GM12878 (cell line): ENCODE measurements around the gene ZNF425. TPM values are rescaled to one million over a fixed set of nuclear protein-coding genes. Genes with fewer than 3 reads are reported as not detected.

ENCODE experiments used
- ATAC-seq: fragments of 200-7000 bp; cut with Tn5 transposase; 3 replicates; pipeline ENCODE4 v1.9.1; 2020; ENCODE audit warnings: mild to moderate bottlenecking, moderate library complexity
- BruUV-seq: library from RNA; stranded (reverse); fragments of 400-500 nt; replicated peaks from 2 replicates; lab custom pipeline; 2021; lab: Mats Ljungman, UMichigan
- CTCF ChIA-PET: fragments of 300-600 bp; sonication (Branson Sonifier 250); formaldehyde crosslinking; extraction: SDS; loops from one replicate; lab custom pipeline; 2021; ENCODE audit warnings: inconsistent platforms; lab: Yijun Ruan, JAX
- POLR2A ChIA-PET: fragments of 350-600 bp; formaldehyde crosslinking; extraction: SDS; loops from one replicate; lab custom pipeline; 2021; ENCODE audit warnings: inconsistent platforms; lab: Charles Lee
- RAD21 ChIA-PET: fragments of 300-600 bp; sonication (Branson Sonifier 250); formaldehyde crosslinking; loops from one replicate; lab custom pipeline; 2023; ENCODE audit warnings: antibody characterized with exemption; ENCODE audit not compliant: unreplicated experiment; lab: Charles Lee
- SMC1A ChIA-PET: fragments of 300-600 bp; sonication (Branson Sonifier 250); formaldehyde crosslinking; loops from one replicate; lab custom pipeline; 2023; ENCODE audit not compliant: unreplicated experiment, uncharacterized antibody; lab: Charles Lee
- DNase-seq: peaks from one replicate; pipeline ENCODE4 v3.0.0-alpha.2; 2011; ENCODE audit warnings: low read depth, low spot score
- FAIRE-seq: peaks from 3 replicates; lab custom pipeline; 2011; peaks lifted over from hg19 to GRCh38; lab: Jason Lieb, UNC
- H2AFZ ChIP-seq: 2 replicates; pipeline ENCODE4 v1.6.0; 2011; ENCODE audit warnings: low read depth, low read length, control low read depth; ENCODE audit not compliant: control insufficient read depth
- H3K27ac ChIP-seq: 2 replicates; pipeline ENCODE4 v1.5.1; 2011; ENCODE audit warnings: control low read depth; ENCODE audit not compliant: control insufficient read depth, insufficient read depth
- H3K27me3 ChIP-seq, 2 experiments: replicated peaks in 1 of 2; 2 replicates each; pipeline versions ENCODE4 v1.6.0 to v1.6.1; 2011; ENCODE audit warnings: low read length in 1 of 2; ENCODE audit not compliant: control insufficient read depth in 2 of 2, insufficient read depth in 2 of 2
- H3K36me3 ChIP-seq, 2 experiments: 2 replicates each; pipeline ENCODE4 v1.5.1; 2011; ENCODE audit warnings: low read length in 1 of 2; ENCODE audit not compliant: control insufficient read depth in 2 of 2, insufficient read depth in 2 of 2
- H3K4me1 ChIP-seq: 2 replicates; pipeline ENCODE4 v1.6.1; 2011; ENCODE audit warnings: mild to moderate bottlenecking, low read length, moderate library complexity, mixed read lengths; ENCODE audit not compliant: control insufficient read depth, insufficient read depth
- H3K4me2 ChIP-seq: 2 replicates; pipeline ENCODE4 v1.6.0; 2011; ENCODE audit warnings: control low read depth; ENCODE audit not compliant: control insufficient read depth, insufficient read depth
- H3K4me3 ChIP-seq: fragments of 200-600 bp; sonication (generic); 2 replicates; pipeline ENCODE4 v1.5.1; 2016
- H3K79me2 ChIP-seq: 2 replicates; pipeline ENCODE4 v1.6.0; 2011; ENCODE audit warnings: low read length; ENCODE audit not compliant: control insufficient read depth, insufficient read depth
- H3K9ac ChIP-seq: 2 replicates; pipeline ENCODE4 v1.8.0; 2011; ENCODE audit warnings: low read length, control low read depth, mixed read lengths; ENCODE audit not compliant: control insufficient read depth, insufficient read depth
- H3K9me3 ChIP-seq: replicated peaks from 3 replicates; pipeline ENCODE4 v1.5.1; 2011; ENCODE audit warnings: mild to moderate bottlenecking, low read length; ENCODE audit not compliant: control insufficient read depth, insufficient read depth
- H4K20me1 ChIP-seq: 2 replicates; pipeline ENCODE4 v1.6.0; 2011; ENCODE audit not compliant: control insufficient read depth, insufficient read depth
- POLR2A ChIP-seq: IDR thresholded peaks from 2 replicates; pipeline ENCODE4 v1.6.1; 2011; ENCODE audit warnings: low read depth, mild to moderate bottlenecking, low read length
- WGBS: methylation state at CpG from one replicate; pipeline ENCODE4 v1.1.6; 2016; ENCODE audit warnings: low lambda C conversion rate; ENCODE audit not compliant: insufficient replicate concordance, insufficient coverage; ENCODE audit errors: missing lambda C conversion rate; 5-methylcytosine and 5-hydroxymethylcytosine counted together
- in situ Hi-C: fragments of 300-500 bp; cut with MboI; formaldehyde crosslinking; loops from 9 replicates; pipeline ENCODE4 v1.14.3; 2018; ENCODE audit warnings: mixed read lengths
- intact Hi-C: fragments of 100-400 bp; cut with micrococcal nuclease; formaldehyde crosslinking; loops from one replicate; pipeline ENCODE4 v1.14.2; 2022; ENCODE audit not compliant: unreplicated experiment
- polyA plus RNA-seq, 11 experiments: library from polyadenylated mRNA; depleted of rRNA in 4 of 11; unstranded in 6 of 11; stranded (reverse) in 5 of 11; fragments of >200 nt; fragmentation: Nextera tagmentation in 4 of 11; fragmentation: Illumina TruSeq in 1 of 11; extraction: Ambion mirVana in 4 of 11; extraction: Trizol in 1 of 11; gene quantifications; 1 replicate in 1 of 11; 2 replicates in 10 of 11; pipeline versions ENCODE4 v1.2.1 to v1.2.3, GENCODE V29; 2011 to 2016; ENCODE audit warnings: inconsistent platforms in 2 of 11, missing spikeins in 2 of 11, low read depth in 1 of 11
- total RNA-seq, 4 experiments: library from RNA; depleted of rRNA in 3 of 4; stranded (reverse); fragments of >200 nt in 3 of 4; fragmentation: Illumina TruSeq in 1 of 4; extraction: Trizol in 1 of 4; gene quantifications; 2 replicates each; pipeline versions ENCODE4 v1.2.1 to v1.2.3, GENCODE V29; 2013 to 2021
- TF ChIP-seq, protein P1 (sequence below): fragments of 450-650 bp; IDR thresholded peaks from 2 replicates; pipeline ENCODE4 v1.6.1; 2017; ENCODE audit warnings: mild to moderate bottlenecking, moderate library complexity

ZNF425 gene
- total and polyA plus RNA-seq, 10 of the 15 experiments (the other 5 are each of a cell fraction or from before 2014, with no cell fraction given) = 0.19 to 1.8 (median 0.91) TPM

GRCh38 chr7:149145031-149145845 lies 19.1 kb upstream of the ZNF425 start:
- WGBS = 34% methylated on average over 8 of the region's 8 CpGs
- SMC1A ChIA-PET = interaction anchor here (1.3 kb wide), 1 partner anchor 19 kb away, joined by 4 read pairs; the partner anchor contains the start of gene ZNF425
- peak overlapping the region; percentile 58 for H2AFZ ChIP-seq
- no peaks in the 10 kb centered on the region for H3K9me3 ChIP-seq
- H3K4me2 ChIP-seq = peak overlapping the region; percentile 56
- DNase-seq = no peak
- CTCF ChIA-PET = interaction anchor here (1.3 to 3.4 kb wide), 3 partner anchors 9 to 19 kb away, joined by 6 to 37 read pairs (median 6); partner anchors contain the start of gene ZNF425
- POLR2A ChIA-PET = interaction anchor here (1.3 to 3.0 kb wide), 4 partner anchors 14 to 116 kb away, joined by 4 to 31 read pairs (median 15); partner anchors contain the start of genes ZNF282, ZNF425 and ZNF783
- BruUV-seq = TSS peak; percentile 55
- H3K79me2 ChIP-seq = peaks cover 46% of the 10 kb centered on the region
- intact Hi-C loops = loop anchor here (5.0 to 10.0 kb wide), 3 partner anchors 92 to 477 kb away; partner anchors contain the start of gene ZNF212
- H4K20me1 ChIP-seq = no peaks in the 10 kb centered on the region
- in situ Hi-C loops = no loop called here
- peaks cover 5% of the 10 kb centered on the region for H3K4me1 ChIP-seq
- peak overlapping the region; percentile 82; the same call in 1 of the 2 replicates for H3K9ac ChIP-seq
- TF ChIP-seq POLR2A = no peak
- TF ChIP-seq, protein P1, sequence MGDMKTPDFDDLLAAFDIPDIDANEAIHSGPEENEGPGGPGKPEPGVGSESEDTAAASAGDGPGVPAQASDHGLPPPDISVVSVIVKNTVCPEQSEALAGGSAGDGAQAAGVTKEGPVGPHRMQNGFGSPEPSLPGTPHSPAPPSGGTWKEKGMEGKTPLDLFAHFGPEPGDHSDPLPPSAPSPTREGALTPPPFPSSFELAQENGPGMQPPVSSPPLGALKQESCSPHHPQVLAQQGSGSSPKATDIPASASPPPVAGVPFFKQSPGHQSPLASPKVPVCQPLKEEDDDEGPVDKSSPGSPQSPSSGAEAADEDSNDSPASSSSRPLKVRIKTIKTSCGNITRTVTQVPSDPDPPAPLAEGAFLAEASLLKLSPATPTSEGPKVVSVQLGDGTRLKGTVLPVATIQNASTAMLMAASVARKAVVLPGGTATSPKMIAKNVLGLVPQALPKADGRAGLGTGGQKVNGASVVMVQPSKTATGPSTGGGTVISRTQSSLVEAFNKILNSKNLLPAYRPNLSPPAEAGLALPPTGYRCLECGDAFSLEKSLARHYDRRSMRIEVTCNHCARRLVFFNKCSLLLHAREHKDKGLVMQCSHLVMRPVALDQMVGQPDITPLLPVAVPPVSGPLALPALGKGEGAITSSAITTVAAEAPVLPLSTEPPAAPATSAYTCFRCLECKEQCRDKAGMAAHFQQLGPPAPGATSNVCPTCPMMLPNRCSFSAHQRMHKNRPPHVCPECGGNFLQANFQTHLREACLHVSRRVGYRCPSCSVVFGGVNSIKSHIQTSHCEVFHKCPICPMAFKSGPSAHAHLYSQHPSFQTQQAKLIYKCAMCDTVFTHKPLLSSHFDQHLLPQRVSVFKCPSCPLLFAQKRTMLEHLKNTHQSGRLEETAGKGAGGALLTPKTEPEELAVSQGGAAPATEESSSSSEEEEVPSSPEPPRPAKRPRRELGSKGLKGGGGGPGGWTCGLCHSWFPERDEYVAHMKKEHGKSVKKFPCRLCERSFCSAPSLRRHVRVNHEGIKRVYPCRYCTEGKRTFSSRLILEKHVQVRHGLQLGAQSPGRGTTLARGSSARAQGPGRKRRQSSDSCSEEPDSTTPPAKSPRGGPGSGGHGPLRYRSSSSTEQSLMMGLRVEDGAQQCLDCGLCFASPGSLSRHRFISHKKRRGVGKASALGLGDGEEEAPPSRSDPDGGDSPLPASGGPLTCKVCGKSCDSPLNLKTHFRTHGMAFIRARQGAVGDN = 0 out of 2 replicates have a peak, but pooled peaks have one; percentile 29
- peak overlapping the region; percentile 94 for H3K27ac ChIP-seq
- H3K27me3 ChIP-seq = no peaks in the 10 kb centered on the region
- RAD21 ChIA-PET = interaction anchor here (0.6 to 2.2 kb wide), 2 partner anchors 50 to 115 kb away, joined by 3 to 15 read pairs; partner anchors contain the start of gene ZNF282
- FAIRE-seq = peak; percentile 27
- ATAC-seq = no peak
- no peaks in the 10 kb centered on the region for H3K36me3 ChIP-seq
- H3K4me3 ChIP-seq = peak overlapping the region; percentile 49
